Nephron (organoid): ENCODE measurements around the gene NCAN.

Experiments
- H3K27ac Mint-ChIP-seq, 3 experiments: 2 replicates each; pipeline ENCODE4 v1.8.0; 2020; ENCODE audit warnings: mixed read lengths in 3 of 3, mild to moderate bottlenecking in 2 of 3, moderate library complexity in 1 of 3
- H3K27me3 Mint-ChIP-seq: 2 replicates; pipeline ENCODE4 v1.8.0; 2021; ENCODE audit warnings: low read depth, mild to moderate bottlenecking, moderate library complexity, mixed read lengths
- H3K36me3 Mint-ChIP-seq: 2 replicates; pipeline ENCODE4 v1.8.0; 2020; ENCODE audit warnings: low read depth, mixed read lengths
- H3K4me1 Mint-ChIP-seq: 2 replicates; pipeline ENCODE4 v1.8.0; 2020; ENCODE audit warnings: mixed read lengths
- H3K4me3 Mint-ChIP-seq, 3 experiments: 2 replicates each; pipeline ENCODE4 v1.8.0; 2020; ENCODE audit warnings: mild to moderate bottlenecking in 3 of 3, mixed read lengths in 3 of 3, moderate library complexity in 2 of 3
- H3K9me3 Mint-ChIP-seq: 2 replicates; pipeline ENCODE4 v1.8.0; 2020; ENCODE audit warnings: mixed read lengths
- TF ChIP-seq, protein P1 (sequence below), 3 experiments: fragments of 200-600 bp; sonication (generic); IDR thresholded peaks; one replicate each; pipeline ENCODE4 v1.5.0; 2021; ENCODE audit warnings: antibody characterized with exemption in 3 of 3; ENCODE audit not compliant: unreplicated experiment in 3 of 3

NCAN gene

DNA sequence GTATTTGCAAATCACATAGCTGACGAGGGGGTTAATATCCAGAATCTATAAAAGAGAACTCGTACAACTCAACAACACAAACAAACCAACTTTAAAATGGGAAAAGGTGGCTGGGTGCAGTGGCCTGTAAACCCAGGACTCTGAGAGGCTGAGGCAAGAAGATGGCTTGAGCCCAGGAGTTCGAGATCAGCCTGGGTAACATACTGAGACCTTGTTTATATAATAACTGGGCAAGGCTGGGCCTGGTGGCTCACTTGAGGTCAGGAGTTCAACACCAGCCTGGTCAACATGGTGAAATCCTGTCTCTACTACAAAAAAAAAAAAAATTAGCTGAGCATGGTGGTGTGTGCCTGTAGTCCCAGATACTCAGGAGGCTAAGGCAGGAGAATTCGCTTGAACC is 83.2 kb downstream of the NCAN start:
- H3K9me3 Mint-ChIP-seq: peaks cover 5% of the 10 kb centered on the region
- no peaks in the 10 kb centered on the region for H3K27me3 Mint-ChIP-seq
- no peak overlapping the region for H3K27ac Mint-ChIP-seq
- H3K4me1 Mint-ChIP-seq: peaks cover 5% of the 10 kb centered on the region
- H3K36me3 Mint-ChIP-seq: peaks cover 63% of the 10 kb centered on the region
- TF ChIP-seq, protein P1, sequence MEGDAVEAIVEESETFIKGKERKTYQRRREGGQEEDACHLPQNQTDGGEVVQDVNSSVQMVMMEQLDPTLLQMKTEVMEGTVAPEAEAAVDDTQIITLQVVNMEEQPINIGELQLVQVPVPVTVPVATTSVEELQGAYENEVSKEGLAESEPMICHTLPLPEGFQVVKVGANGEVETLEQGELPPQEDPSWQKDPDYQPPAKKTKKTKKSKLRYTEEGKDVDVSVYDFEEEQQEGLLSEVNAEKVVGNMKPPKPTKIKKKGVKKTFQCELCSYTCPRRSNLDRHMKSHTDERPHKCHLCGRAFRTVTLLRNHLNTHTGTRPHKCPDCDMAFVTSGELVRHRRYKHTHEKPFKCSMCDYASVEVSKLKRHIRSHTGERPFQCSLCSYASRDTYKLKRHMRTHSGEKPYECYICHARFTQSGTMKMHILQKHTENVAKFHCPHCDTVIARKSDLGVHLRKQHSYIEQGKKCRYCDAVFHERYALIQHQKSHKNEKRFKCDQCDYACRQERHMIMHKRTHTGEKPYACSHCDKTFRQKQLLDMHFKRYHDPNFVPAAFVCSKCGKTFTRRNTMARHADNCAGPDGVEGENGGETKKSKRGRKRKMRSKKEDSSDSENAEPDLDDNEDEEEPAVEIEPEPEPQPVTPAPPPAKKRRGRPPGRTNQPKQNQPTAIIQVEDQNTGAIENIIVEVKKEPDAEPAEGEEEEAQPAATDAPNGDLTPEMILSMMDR (IDR thresholded peaks at IDR 0.05; ENCODE audit: unreplicated experiment in 3 of 3): no peak
- no peak overlapping the region for H3K4me3 Mint-ChIP-seq

DNA sequence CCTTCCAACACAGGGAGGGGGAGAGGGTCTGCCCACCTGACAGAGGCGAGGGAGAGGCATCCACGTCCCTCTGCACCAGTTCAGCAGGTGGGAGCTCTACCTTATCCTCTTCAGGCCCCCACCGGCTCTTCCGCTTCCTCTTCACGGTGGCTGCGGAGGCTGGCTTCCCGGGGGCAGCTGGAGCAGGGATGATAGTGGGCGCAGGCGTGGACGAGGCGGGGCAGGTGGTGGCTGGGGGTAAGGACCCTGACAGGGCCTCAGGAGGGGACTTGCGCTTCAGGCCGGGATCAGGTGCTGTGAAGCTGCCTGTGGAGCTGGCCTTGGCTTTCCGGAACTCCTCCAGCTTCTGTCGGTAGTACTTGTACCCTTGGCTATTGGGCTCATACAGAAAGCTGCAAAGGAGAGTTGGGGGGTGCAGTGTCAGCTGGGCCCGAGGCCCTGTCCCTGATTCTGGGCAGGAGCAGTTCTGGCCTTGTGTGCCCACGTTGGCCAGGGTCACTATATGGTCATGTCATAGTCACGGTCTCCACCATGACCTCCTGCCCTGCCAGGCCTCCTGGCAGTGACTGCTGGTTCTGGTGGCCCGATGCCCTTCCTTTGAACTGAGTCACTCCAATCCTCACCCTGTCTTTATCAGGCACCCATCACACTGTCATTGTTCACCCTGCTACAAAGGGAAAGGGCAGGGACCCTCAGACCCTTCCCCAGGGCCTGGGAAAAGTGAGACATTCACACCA is 85.4 kb downstream of the NCAN start:
- Mint-ChIP-seq H3K27me3 (no peaks in the 10 kb centered on the region), H3K36me3 (peaks cover 57% of the 10 kb centered on the region), H3K27ac (no peak overlapping the region), H3K4me3 (no peak overlapping the region), H3K4me1 (peaks cover 5% of the 10 kb centered on the region), H3K9me3 (peaks cover 3% of the 10 kb centered on the region)
- TF ChIP-seq, protein P1 (IDR thresholded peaks at IDR 0.05; ENCODE audit: unreplicated experiment in 3 of 3): no peak

DNA sequence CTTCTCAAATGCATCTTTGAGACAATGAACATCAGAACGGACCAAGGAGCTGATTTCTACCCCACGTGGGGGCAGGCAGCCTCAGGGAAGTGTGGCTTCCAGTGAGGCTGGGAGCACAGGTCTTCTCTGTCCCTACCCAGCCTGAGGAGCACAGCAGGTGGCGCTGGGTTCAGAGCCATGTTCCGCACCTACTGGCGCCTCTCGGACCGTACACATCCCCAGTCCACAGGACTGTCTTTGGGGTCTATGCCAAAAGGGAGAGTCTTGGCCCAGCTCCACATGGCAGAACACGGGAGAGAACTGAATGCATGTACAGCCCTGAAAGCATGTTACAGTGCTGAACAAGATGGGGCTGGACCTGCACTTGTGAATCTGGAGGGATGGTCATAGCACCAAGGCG is 86.0 kb downstream of the NCAN start:
- no peak overlapping the region for H3K27ac Mint-ChIP-seq

DNA sequence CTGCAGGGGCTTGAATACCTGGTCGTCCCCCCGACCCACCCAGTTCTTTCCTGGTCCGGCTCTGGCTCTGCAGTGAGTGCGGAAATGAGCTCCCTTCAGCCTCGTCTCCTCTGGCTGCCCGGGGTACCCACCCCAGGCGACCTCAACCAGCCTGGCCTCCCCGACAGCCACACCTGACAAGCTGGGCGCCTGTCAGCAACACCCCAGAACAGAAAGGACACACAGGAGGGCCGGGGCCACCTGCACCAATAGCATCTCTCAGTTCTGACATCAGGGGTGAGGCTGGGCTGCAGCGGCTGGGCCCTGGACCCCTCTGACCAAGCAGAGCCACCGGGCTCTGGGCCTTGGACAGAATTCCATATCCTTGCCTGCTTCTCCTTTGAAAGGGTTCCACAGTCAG is 88.9 kb downstream of the NCAN start:
- H3K27me3 Mint-ChIP-seq: no peaks in the 10 kb centered on the region
- H3K4me3 Mint-ChIP-seq: no peak overlapping the region
- TF ChIP-seq, protein P1 (IDR thresholded peaks at IDR 0.05; ENCODE audit: unreplicated experiment in 3 of 3): no peak
- no peaks in the 10 kb centered on the region for H3K9me3 Mint-ChIP-seq
- peaks cover 5% of the 10 kb centered on the region for H3K4me1 Mint-ChIP-seq
- H3K36me3 Mint-ChIP-seq: peaks cover 39% of the 10 kb centered on the region
- no peak overlapping the region for H3K27ac Mint-ChIP-seq

More for the DNA sequence above, 86.0 kb downstream of the NCAN start:
- Mint-ChIP-seq H3K4me3 (no peak overlapping the region), H3K9me3 (peaks cover 3% of the 10 kb centered on the region), H3K4me1 (peaks cover 5% of the 10 kb centered on the region), H3K27me3 (no peaks in the 10 kb centered on the region), H3K36me3 (peaks cover 54% of the 10 kb centered on the region)
- TF ChIP-seq, protein P1 (IDR thresholded peaks at IDR 0.05; ENCODE audit: unreplicated experiment in 3 of 3): no peak
